ENCODE measurements around the gene AXDND1. TPM values are rescaled to one million over a fixed set of nuclear protein-coding genes. Genes with fewer than 3 reads are reported as not detected.

AXDND1 gene
- polyA plus RNA-seq, 1 donor from 2014 or later = 1.1 TPM

GRCh38 chr1:179588425-179589024 is 222.8 kb downstream of the AXDND1 start:
- no peaks in the 10 kb centered on the region for H3F3A ChIP-seq (ENCODE audit: insufficient read depth, low read length, poor library complexity, severe bottlenecking)
- H3K4me3 ChIP-seq (ENCODE audit: low read length) = no peak overlapping the region
- H3K27ac ChIP-seq (ENCODE audit: low read length) = peak overlapping the region; percentile 63
- H3K36me3 ChIP-seq (ENCODE audit: insufficient read depth, low read length) = no peaks in the 10 kb centered on the region
- H3K79me2 ChIP-seq (replicated peaks; ENCODE audit: insufficient read depth, low read length) = no peaks in the 10 kb centered on the region
- no peak overlapping the region for H2AFZ ChIP-seq (ENCODE audit: low read depth, low read length)
- H3K9me3 ChIP-seq (ENCODE audit: low read length) = no peaks in the 10 kb centered on the region
- no peak overlapping the region for H3K4me2 ChIP-seq (ENCODE audit: low read length)
- no peak overlapping the region for H3K9ac ChIP-seq (ENCODE audit: low read length)
- peaks cover 10% of the 10 kb centered on the region for H3K27me3 ChIP-seq (ENCODE audit: insufficient read depth, low read depth, low read length)
- TF ChIP-seq EP300 (conservative IDR thresholded peaks at IDR 0.05; ENCODE audit: poor library complexity, severe bottlenecking) (no peak), REST (IDR thresholded peaks at IDR 0.05; ENCODE audit: borderline replicate concordance) (no peak), POLR2AphosphoS5 (IDR thresholded peaks at IDR 0.05) (no peak), SMC3 (conservative IDR thresholded peaks at IDR 0.05; ENCODE audit: poor library complexity) (no peak), EZH2 (IDR thresholded peaks at IDR 0.05; ENCODE audit: borderline replicate concordance, insufficient read depth, low read length, poor library complexity, severe bottlenecking) (no peak), TAF1 (IDR thresholded peaks at IDR 0.05; ENCODE audit: low read depth) (no peak), CTCF (IDR thresholded peaks at IDR 0.05; ENCODE audit: poor library complexity, severe bottlenecking) (no peak), MXI1 (conservative IDR thresholded peaks at IDR 0.05; ENCODE audit: poor library complexity, severe bottlenecking) (no peak), RAD21 (conservative IDR thresholded peaks at IDR 0.05) (no peak)
- no peaks in the 10 kb centered on the region for H4K20me1 ChIP-seq (ENCODE audit: insufficient read depth)
- H3K9me2 ChIP-seq (ENCODE audit: insufficient read depth, low read length) = no peaks in the 10 kb centered on the region

GRCh38 chr1:179589509-179589908 is 223.7 kb downstream of the AXDND1 start:
- Histone ChIP-seq H3K4me3 (ENCODE audit: low read length) (no peak overlapping the region), H3K4me2 (ENCODE audit: low read length) (no peak overlapping the region), H3K79me2 (replicated peaks; ENCODE audit: insufficient read depth, low read length) (no peaks in the 10 kb centered on the region), H3K27ac (ENCODE audit: low read length) (peak overlapping the region; percentile 63), H3K27me3 (ENCODE audit: insufficient read depth, low read depth, low read length) (peaks cover 10% of the 10 kb centered on the region), H3F3A (ENCODE audit: insufficient read depth, low read length, poor library complexity, severe bottlenecking) (no peaks in the 10 kb centered on the region), H3K9me3 (ENCODE audit: low read length) (no peaks in the 10 kb centered on the region), H3K9me2 (ENCODE audit: insufficient read depth, low read length) (no peaks in the 10 kb centered on the region), H3K9ac (ENCODE audit: low read length) (no peak overlapping the region), H2AFZ (ENCODE audit: low read depth, low read length) (no peak overlapping the region), H3K36me3 (ENCODE audit: insufficient read depth, low read length) (no peaks in the 10 kb centered on the region), H4K20me1 (ENCODE audit: insufficient read depth) (no peaks in the 10 kb centered on the region)
- TF ChIP-seq REST (IDR thresholded peaks at IDR 0.05; ENCODE audit: borderline replicate concordance) = peak; percentile 19
- peak; percentile 69 for TF ChIP-seq EP300 (conservative IDR thresholded peaks at IDR 0.05; ENCODE audit: poor library complexity, severe bottlenecking)
- TF ChIP-seq POLR2AphosphoS5 (IDR thresholded peaks at IDR 0.05) = peak; percentile 61
- no peak for TF ChIP-seq SMC3 (conservative IDR thresholded peaks at IDR 0.05; ENCODE audit: poor library complexity)

Measured in neural cell (in vitro differentiated cells).